Measurements from ENCODE around the gene MYO18A.

Gene MYO18A

GRCh38 chr17:29129731-29130130, 50.5 kb downstream of the MYO18A start:
- Histone ChIP-seq H3K36me3 (ENCODE audit: control insufficient read depth in 1 of 2, insufficient read depth in 2 of 2, low read length in 2 of 2) (peaks cover 0 to 21% of the 10 kb centered on the region in 2 donors), H3K4me1 (ENCODE audit: control insufficient read depth in 1 of 2, insufficient read depth in 2 of 2, low read length in 2 of 2) (peaks cover 11 to 17% of the 10 kb centered on the region in 2 donors), H3K4me3 (ENCODE audit: low read depth in 1 of 2, low read length in 2 of 2) (no peak overlapping the region), H3K27me3 (ENCODE audit: control insufficient read depth in 1 of 2, insufficient read depth in 2 of 2, low read length in 2 of 2) (no peaks in the 10 kb centered on the region), H3K27ac (ENCODE audit: low read depth, low read length) (no peak overlapping the region), H3K9ac (ENCODE audit: low read depth in 1 of 2, low read length in 2 of 2) (no peak overlapping the region), H3K9me3 (ENCODE audit: control insufficient read depth in 1 of 2, low read length in 2 of 2) (no peaks in the 10 kb centered on the region)

GRCh38 chr17:29127840-29128239, 52.4 kb downstream of the MYO18A start:
- no peak overlapping the region for H3K9ac ChIP-seq (ENCODE audit: low read depth in 1 of 2, low read length in 2 of 2)
- no peak overlapping the region for H3K27ac ChIP-seq (ENCODE audit: low read depth, low read length)
- H3K27me3 ChIP-seq (ENCODE audit: control insufficient read depth in 1 of 2, insufficient read depth in 2 of 2, low read length in 2 of 2) = no peaks in the 10 kb centered on the region
- peaks cover 11 to 24% of the 10 kb centered on the region in 2 donors for H3K4me1 ChIP-seq (ENCODE audit: control insufficient read depth in 1 of 2, insufficient read depth in 2 of 2, low read length in 2 of 2)
- no peak overlapping the region for H3K4me3 ChIP-seq (ENCODE audit: low read depth in 1 of 2, low read length in 2 of 2)
- H3K36me3 ChIP-seq (ENCODE audit: control insufficient read depth in 1 of 2, insufficient read depth in 2 of 2, low read length in 2 of 2) = peaks cover 0 to 21% of the 10 kb centered on the region in 2 donors
- H3K9me3 ChIP-seq (ENCODE audit: control insufficient read depth in 1 of 2, low read length in 2 of 2) = no peaks in the 10 kb centered on the region

GRCh38 chr17:29126268-29126930, 53.8 kb downstream of the MYO18A start:
- Histone ChIP-seq H3K36me3 (ENCODE audit: control insufficient read depth in 1 of 2, insufficient read depth in 2 of 2, low read length in 2 of 2) (peaks cover 5 to 30% of the 10 kb centered on the region in 2 donors), H3K9me3 (ENCODE audit: control insufficient read depth in 1 of 2, low read length in 2 of 2) (no peaks in the 10 kb centered on the region), H3K9ac (ENCODE audit: low read depth in 1 of 2, low read length in 2 of 2) (no peak overlapping the region), H3K27ac (ENCODE audit: low read depth, low read length) (no peak overlapping the region), H3K4me1 (ENCODE audit: control insufficient read depth in 1 of 2, insufficient read depth in 2 of 2, low read length in 2 of 2) (peaks cover 11 to 24% of the 10 kb centered on the region in 2 donors), H3K27me3 (ENCODE audit: control insufficient read depth in 1 of 2, insufficient read depth in 2 of 2, low read length in 2 of 2) (no peaks in the 10 kb centered on the region), H3K4me3 (ENCODE audit: low read depth in 1 of 2, low read length in 2 of 2) (no peak overlapping the region)

- Histone ChIP-seq H3K27ac (ENCODE audit: low read depth, low read length) (no peak overlapping the region), H3K9me3 (ENCODE audit: control insufficient read depth in 1 of 2, low read length in 2 of 2) (no peaks in the 10 kb centered on the region), H3K4me3 (ENCODE audit: low read depth in 1 of 2, low read length in 2 of 2) (no peak overlapping the region), H3K9ac (ENCODE audit: low read depth in 1 of 2, low read length in 2 of 2) (peak overlapping the region in 1 of 2 donors; percentile 10), H3K4me1 (ENCODE audit: control insufficient read depth in 1 of 2, insufficient read depth in 2 of 2, low read length in 2 of 2) (peaks cover 11 to 28% of the 10 kb centered on the region in 2 donors), H3K36me3 (ENCODE audit: control insufficient read depth in 1 of 2, insufficient read depth in 2 of 2, low read length in 2 of 2) (peaks cover 10 to 33% of the 10 kb centered on the region in 2 donors), H3K27me3 (ENCODE audit: control insufficient read depth in 1 of 2, insufficient read depth in 2 of 2, low read length in 2 of 2) (no peaks in the 10 kb centered on the region)
These were observed 54.5 kb downstream of the MYO18A start for GRCh38 chr17:29125651-29126050.

GRCh38 chr17:29124925-29125273, 55.3 kb downstream of the MYO18A start:
- no peaks in the 10 kb centered on the region for H3K9me3 ChIP-seq (ENCODE audit: control insufficient read depth in 1 of 2, low read length in 2 of 2)
- H3K27ac ChIP-seq (ENCODE audit: low read depth, low read length) = no peak overlapping the region
- no peaks in the 10 kb centered on the region for H3K27me3 ChIP-seq (ENCODE audit: control insufficient read depth in 1 of 2, insufficient read depth in 2 of 2, low read length in 2 of 2)
- H3K4me3 ChIP-seq (ENCODE audit: low read depth in 1 of 2, low read length in 2 of 2) = no peak overlapping the region
- H3K36me3 ChIP-seq (ENCODE audit: control insufficient read depth in 1 of 2, insufficient read depth in 2 of 2, low read length in 2 of 2) = peaks cover 10 to 40% of the 10 kb centered on the region in 2 donors
- H3K9ac ChIP-seq (ENCODE audit: low read depth in 1 of 2, low read length in 2 of 2) = peak overlapping the region; percentile 10 to 47
- H3K4me1 ChIP-seq (ENCODE audit: control insufficient read depth in 1 of 2, insufficient read depth in 2 of 2, low read length in 2 of 2) = peaks cover 11 to 29% of the 10 kb centered on the region in 2 donors

- Histone ChIP-seq H3K27ac (ENCODE audit: low read depth, low read length) (no peak overlapping the region), H3K36me3 (ENCODE audit: control insufficient read depth in 1 of 2, insufficient read depth in 2 of 2, low read length in 2 of 2) (peaks cover 10 to 41% of the 10 kb centered on the region in 2 donors), H3K9me3 (ENCODE audit: control insufficient read depth in 1 of 2, low read length in 2 of 2) (no peaks in the 10 kb centered on the region), H3K4me1 (ENCODE audit: control insufficient read depth in 1 of 2, insufficient read depth in 2 of 2, low read length in 2 of 2) (peaks cover 11 to 29% of the 10 kb centered on the region in 2 donors), H3K4me3 (ENCODE audit: low read depth in 1 of 2, low read length in 2 of 2) (no peak overlapping the region), H3K9ac (ENCODE audit: low read depth in 1 of 2, low read length in 2 of 2) (no peak overlapping the region), H3K27me3 (ENCODE audit: control insufficient read depth in 1 of 2, insufficient read depth in 2 of 2, low read length in 2 of 2) (no peaks in the 10 kb centered on the region)
These were observed 55.9 kb downstream of the MYO18A start for GRCh38 chr17:29124135-29124924.

GRCh38 chr17:29123111-29123510, 57.1 kb downstream of the MYO18A start:
- Histone ChIP-seq H3K9ac (ENCODE audit: low read depth in 1 of 2, low read length in 2 of 2) (no peak overlapping the region), H3K9me3 (ENCODE audit: control insufficient read depth in 1 of 2, low read length in 2 of 2) (no peaks in the 10 kb centered on the region), H3K36me3 (ENCODE audit: control insufficient read depth in 1 of 2, insufficient read depth in 2 of 2, low read length in 2 of 2) (peaks cover 17 to 44% of the 10 kb centered on the region in 2 donors), H3K27me3 (ENCODE audit: control insufficient read depth in 1 of 2, insufficient read depth in 2 of 2, low read length in 2 of 2) (no peaks in the 10 kb centered on the region), H3K4me1 (ENCODE audit: control insufficient read depth in 1 of 2, insufficient read depth in 2 of 2, low read length in 2 of 2) (peaks cover 11 to 29% of the 10 kb centered on the region in 2 donors), H3K27ac (ENCODE audit: low read depth, low read length) (no peak overlapping the region), H3K4me3 (ENCODE audit: low read depth in 1 of 2, low read length in 2 of 2) (no peak overlapping the region)

GRCh38 chr17:29121442-29121841, 58.8 kb downstream of the MYO18A start:
- H3K4me3 ChIP-seq (ENCODE audit: low read depth in 1 of 2, low read length in 2 of 2) = no peak overlapping the region
- H3K27me3 ChIP-seq (ENCODE audit: control insufficient read depth in 1 of 2, insufficient read depth in 2 of 2, low read length in 2 of 2) = no peaks in the 10 kb centered on the region
- no peak overlapping the region for H3K27ac ChIP-seq (ENCODE audit: low read depth, low read length)
- H3K36me3 ChIP-seq (ENCODE audit: control insufficient read depth in 1 of 2, insufficient read depth in 2 of 2, low read length in 2 of 2) = peaks cover 17 to 47% of the 10 kb centered on the region in 2 donors
- no peak overlapping the region for H3K9ac ChIP-seq (ENCODE audit: low read depth in 1 of 2, low read length in 2 of 2)
- H3K4me1 ChIP-seq (ENCODE audit: control insufficient read depth in 1 of 2, insufficient read depth in 2 of 2, low read length in 2 of 2) = peaks cover 11 to 28% of the 10 kb centered on the region in 2 donors
- no peaks in the 10 kb centered on the region for H3K9me3 ChIP-seq (ENCODE audit: control insufficient read depth in 1 of 2, low read length in 2 of 2)

- Histone ChIP-seq H3K36me3 (ENCODE audit: control insufficient read depth in 1 of 2, insufficient read depth in 2 of 2, low read length in 2 of 2) (peaks cover 17 to 56% of the 10 kb centered on the region in 2 donors), H3K4me3 (ENCODE audit: low read depth in 1 of 2, low read length in 2 of 2) (no peak overlapping the region), H3K9me3 (ENCODE audit: control insufficient read depth in 1 of 2, low read length in 2 of 2) (no peaks in the 10 kb centered on the region), H3K27ac (ENCODE audit: low read depth, low read length) (no peak overlapping the region), H3K4me1 (ENCODE audit: control insufficient read depth in 1 of 2, insufficient read depth in 2 of 2, low read length in 2 of 2) (peaks cover 5 to 20% of the 10 kb centered on the region in 2 donors), H3K27me3 (ENCODE audit: control insufficient read depth in 1 of 2, insufficient read depth in 2 of 2, low read length in 2 of 2) (no peaks in the 10 kb centered on the region), H3K9ac (ENCODE audit: low read depth in 1 of 2, low read length in 2 of 2) (no peak overlapping the region)
These were observed 59.8 kb downstream of the MYO18A start for GRCh38 chr17:29120433-29120832.

GRCh38 chr17:29119265-29119664, 60.9 kb downstream of the MYO18A start:
- peaks cover 21 to 67% of the 10 kb centered on the region in 2 donors for H3K36me3 ChIP-seq (ENCODE audit: control insufficient read depth in 1 of 2, insufficient read depth in 2 of 2, low read length in 2 of 2)
- no peak overlapping the region for H3K9ac ChIP-seq (ENCODE audit: low read depth in 1 of 2, low read length in 2 of 2)

More at GRCh38 chr17:29119265-29119664, 60.9 kb downstream of the MYO18A start:
- Histone ChIP-seq H3K27ac (ENCODE audit: low read depth, low read length) (no peak overlapping the region), H3K4me1 (ENCODE audit: control insufficient read depth in 1 of 2, insufficient read depth in 2 of 2, low read length in 2 of 2) (peaks cover 0 to 8% of the 10 kb centered on the region in 2 donors), H3K9me3 (ENCODE audit: control insufficient read depth in 1 of 2, low read length in 2 of 2) (no peaks in the 10 kb centered on the region), H3K4me3 (ENCODE audit: low read depth in 1 of 2, low read length in 2 of 2) (no peak overlapping the region), H3K27me3 (ENCODE audit: control insufficient read depth in 1 of 2, insufficient read depth in 2 of 2, low read length in 2 of 2) (no peaks in the 10 kb centered on the region)
